ENCODE results near the gene CACNA1C.

Gene CACNA1C

DNA sequence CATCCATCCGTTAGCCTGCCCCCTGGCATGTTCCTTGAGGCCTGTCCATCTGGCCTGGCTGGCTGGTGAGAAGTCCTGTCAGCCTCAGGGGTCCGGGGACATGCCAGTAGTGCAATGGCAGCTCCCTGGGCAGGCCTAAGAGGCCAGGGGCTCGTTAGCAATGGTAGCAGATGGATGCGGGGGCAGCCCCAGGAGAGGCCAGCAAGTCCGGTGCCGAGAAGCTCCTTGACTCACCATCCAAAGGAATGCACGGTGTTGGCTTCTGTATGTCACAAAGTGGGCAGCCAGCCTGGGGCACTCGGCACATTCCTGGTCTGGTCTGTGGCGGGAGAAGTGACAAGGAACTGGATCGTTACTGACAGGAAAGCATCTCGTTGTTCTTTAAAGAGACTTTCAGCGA lies 319.9 kb downstream of the CACNA1C start:
- Histone ChIP-seq H3K36me3 (ENCODE audit: control insufficient read depth in 2 of 2, insufficient read depth in 2 of 2, low read length in 2 of 2) (no peaks in the 10 kb centered on the region), H3K4me1 (ENCODE audit: control insufficient read depth in 2 of 2, insufficient read depth in 2 of 2, low read length in 2 of 2) (no peaks in the 10 kb centered on the region)

DNA sequence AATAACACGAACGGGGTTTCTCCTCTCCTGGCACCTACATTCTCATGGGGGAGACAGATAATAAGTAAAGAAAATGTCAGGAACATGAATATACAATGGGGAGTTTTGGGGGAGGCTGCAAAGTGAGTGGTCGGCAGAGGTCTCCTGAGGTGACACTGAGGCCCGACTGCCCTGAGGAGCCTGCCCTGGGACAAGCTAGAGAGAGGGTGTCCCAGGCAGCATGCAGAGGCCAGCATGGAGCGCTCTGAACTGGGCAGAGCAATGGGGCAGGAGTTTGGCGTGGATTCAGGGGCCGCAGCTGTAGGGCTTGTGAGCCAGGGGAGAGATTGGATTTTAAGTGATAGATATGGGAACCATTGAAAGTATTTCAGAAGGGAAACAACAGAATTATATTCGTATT lies 320.5 kb downstream of the CACNA1C start:
- no peak overlapping the region for H3K9ac ChIP-seq (ENCODE audit: low read depth in 1 of 2, low read length in 2 of 2)
- no peaks in the 10 kb centered on the region for H3K9me3 ChIP-seq (ENCODE audit: control insufficient read depth in 2 of 2, low read length in 2 of 2)
- H3K4me3 ChIP-seq (ENCODE audit: low read length in 2 of 2): no peak overlapping the region
- H3K36me3 ChIP-seq (ENCODE audit: control insufficient read depth in 2 of 2, insufficient read depth in 2 of 2, low read length in 2 of 2): no peaks in the 10 kb centered on the region
- H3K4me1 ChIP-seq (ENCODE audit: control insufficient read depth in 2 of 2, insufficient read depth in 2 of 2, low read length in 2 of 2): no peaks in the 10 kb centered on the region
- H3K27ac ChIP-seq (ENCODE audit: low read depth in 2 of 2, low read length in 2 of 2): no peak overlapping the region
- H3K27me3 ChIP-seq (ENCODE audit: control insufficient read depth in 2 of 2, insufficient read depth in 2 of 2, low read length in 2 of 2): no peaks in the 10 kb centered on the region

More for the DNA sequence above, 319.9 kb downstream of the CACNA1C start:
- Histone ChIP-seq H3K27me3 (ENCODE audit: control insufficient read depth in 2 of 2, insufficient read depth in 2 of 2, low read length in 2 of 2) (no peaks in the 10 kb centered on the region), H3K4me3 (ENCODE audit: low read length in 2 of 2) (no peak overlapping the region), H3K9ac (ENCODE audit: low read depth in 1 of 2, low read length in 2 of 2) (no peak overlapping the region), H3K9me3 (ENCODE audit: control insufficient read depth in 2 of 2, low read length in 2 of 2) (no peaks in the 10 kb centered on the region), H3K27ac (ENCODE audit: low read depth in 2 of 2, low read length in 2 of 2) (no peak overlapping the region)

DNA sequence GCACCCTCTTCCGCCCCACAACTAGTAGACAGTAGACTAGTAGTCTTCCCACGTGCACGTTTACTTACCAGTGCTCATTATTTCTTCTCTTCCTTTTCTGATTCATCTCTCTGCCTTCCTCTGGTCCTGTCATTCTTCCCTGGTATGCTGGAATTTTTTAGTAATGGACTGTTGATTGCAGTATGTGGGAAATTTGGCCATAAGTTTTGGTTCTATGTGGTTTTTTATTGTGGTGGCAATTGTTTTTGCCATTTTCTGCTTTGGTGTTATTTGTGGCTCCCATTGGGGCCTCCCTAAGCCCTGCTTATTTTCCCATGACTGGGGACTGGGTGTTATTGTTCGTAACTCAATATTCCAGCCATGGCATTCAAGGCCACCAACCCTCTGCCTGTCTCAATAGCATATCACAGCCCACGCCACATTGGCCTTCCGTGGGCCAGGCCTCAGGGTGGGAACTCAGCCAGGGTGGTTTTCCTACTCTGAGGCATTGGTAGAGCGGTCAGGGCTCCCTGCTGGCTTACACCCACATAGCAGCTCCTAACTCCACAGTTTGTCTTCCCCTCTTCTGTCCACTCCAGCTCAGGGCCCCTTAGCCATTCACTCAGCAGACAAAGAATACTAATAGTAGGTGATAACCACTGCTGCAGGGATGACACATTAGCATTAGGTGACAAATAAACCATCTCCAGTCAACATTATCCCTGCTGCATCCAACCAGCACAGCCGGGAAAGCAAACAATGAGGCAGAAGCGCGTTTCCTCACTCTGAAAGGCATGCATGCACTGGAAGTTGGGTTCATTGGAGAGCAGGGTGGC lies 321.5 kb downstream of the CACNA1C start:
- Histone ChIP-seq H3K4me1 (ENCODE audit: control insufficient read depth in 2 of 2, insufficient read depth in 2 of 2, low read length in 2 of 2) (no peaks in the 10 kb centered on the region), H3K27ac (ENCODE audit: low read depth in 2 of 2, low read length in 2 of 2) (no peak overlapping the region), H3K27me3 (ENCODE audit: control insufficient read depth in 2 of 2, insufficient read depth in 2 of 2, low read length in 2 of 2) (no peaks in the 10 kb centered on the region), H3K9me3 (ENCODE audit: control insufficient read depth in 2 of 2, low read length in 2 of 2) (no peaks in the 10 kb centered on the region), H3K36me3 (ENCODE audit: control insufficient read depth in 2 of 2, insufficient read depth in 2 of 2, low read length in 2 of 2) (no peaks in the 10 kb centered on the region), H3K9ac (ENCODE audit: low read depth in 1 of 2, low read length in 2 of 2) (no peak overlapping the region), H3K4me3 (ENCODE audit: low read length in 2 of 2) (no peak overlapping the region)

DNA sequence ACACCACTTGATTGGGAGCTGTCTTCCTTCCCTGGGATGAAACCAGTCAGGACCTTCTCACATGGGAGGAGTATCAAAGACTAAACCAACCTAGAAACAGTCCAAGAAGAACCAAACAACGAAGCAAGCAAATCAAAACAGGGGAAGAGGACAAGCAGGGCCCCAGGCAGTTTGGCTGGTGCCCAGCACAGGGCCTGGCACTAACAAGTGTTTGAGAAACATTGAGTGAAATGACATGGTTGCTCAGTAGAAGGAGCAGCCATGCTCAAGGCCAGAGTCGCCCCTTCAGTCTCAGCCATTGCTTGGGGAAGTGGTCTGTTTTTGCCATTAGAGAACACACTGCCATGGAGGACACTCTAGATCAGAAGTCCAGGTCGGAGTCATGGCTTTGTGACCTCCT lies 323.1 kb downstream of the CACNA1C start:
- no peak overlapping the region for H3K9ac ChIP-seq (ENCODE audit: low read depth in 1 of 2, low read length in 2 of 2)
- H3K36me3 ChIP-seq (ENCODE audit: control insufficient read depth in 2 of 2, insufficient read depth in 2 of 2, low read length in 2 of 2): no peaks in the 10 kb centered on the region
- H3K27ac ChIP-seq (ENCODE audit: low read depth in 2 of 2, low read length in 2 of 2): no peak overlapping the region
- H3K9me3 ChIP-seq (ENCODE audit: control insufficient read depth in 2 of 2, low read length in 2 of 2): no peaks in the 10 kb centered on the region
- H3K27me3 ChIP-seq (ENCODE audit: control insufficient read depth in 2 of 2, insufficient read depth in 2 of 2, low read length in 2 of 2): no peaks in the 10 kb centered on the region
- no peak overlapping the region for H3K4me3 ChIP-seq (ENCODE audit: low read length in 2 of 2)
- no peaks in the 10 kb centered on the region for H3K4me1 ChIP-seq (ENCODE audit: control insufficient read depth in 2 of 2, insufficient read depth in 2 of 2, low read length in 2 of 2)

DNA sequence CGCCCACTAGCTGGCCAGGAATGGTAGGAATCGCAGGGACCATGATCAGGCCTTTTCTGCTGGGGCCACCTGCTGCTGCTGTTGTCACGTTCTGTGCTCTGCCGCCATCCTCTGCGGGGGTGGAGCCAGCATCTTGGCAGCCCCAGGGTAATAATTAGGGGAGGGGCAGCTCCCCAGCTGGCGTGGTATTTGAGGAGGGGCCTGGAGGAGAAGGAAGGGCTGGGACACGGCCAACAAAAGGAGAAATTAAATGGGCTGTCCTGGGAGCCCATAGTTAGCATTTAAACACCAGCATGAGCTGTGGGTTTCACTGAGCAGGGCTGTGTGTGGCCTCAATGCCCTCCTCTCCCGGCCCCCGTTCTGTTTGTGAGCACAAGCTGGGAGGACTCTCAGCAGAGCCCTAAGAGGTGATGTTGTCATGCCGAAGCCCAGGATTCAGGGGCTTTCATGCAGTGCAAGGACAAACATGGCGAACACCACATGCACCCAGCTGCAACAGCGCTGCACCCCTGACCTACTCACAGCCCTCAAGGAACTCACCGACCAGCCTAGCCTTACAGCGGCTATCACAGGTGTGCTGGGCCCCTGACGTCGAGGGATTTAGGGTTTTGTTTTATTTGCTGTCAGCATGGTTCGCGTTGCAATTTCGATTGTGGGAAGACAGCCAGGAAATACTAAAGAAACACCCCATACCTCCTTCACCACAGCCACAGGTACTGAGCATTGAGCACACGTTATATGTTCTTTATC lies 324.3 kb downstream of the CACNA1C start:
- H3K27me3 ChIP-seq (ENCODE audit: control insufficient read depth in 2 of 2, insufficient read depth in 2 of 2, low read length in 2 of 2): no peaks in the 10 kb centered on the region
- no peaks in the 10 kb centered on the region for H3K4me1 ChIP-seq (ENCODE audit: control insufficient read depth in 2 of 2, insufficient read depth in 2 of 2, low read length in 2 of 2)
- no peak overlapping the region for H3K27ac ChIP-seq (ENCODE audit: low read depth in 2 of 2, low read length in 2 of 2)
- no peak overlapping the region for H3K9ac ChIP-seq (ENCODE audit: low read depth in 1 of 2, low read length in 2 of 2)
- no peaks in the 10 kb centered on the region for H3K36me3 ChIP-seq (ENCODE audit: control insufficient read depth in 2 of 2, insufficient read depth in 2 of 2, low read length in 2 of 2)
- no peak overlapping the region for H3K4me3 ChIP-seq (ENCODE audit: low read length in 2 of 2)
- H3K9me3 ChIP-seq (ENCODE audit: control insufficient read depth in 2 of 2, low read length in 2 of 2): no peaks in the 10 kb centered on the region

DNA sequence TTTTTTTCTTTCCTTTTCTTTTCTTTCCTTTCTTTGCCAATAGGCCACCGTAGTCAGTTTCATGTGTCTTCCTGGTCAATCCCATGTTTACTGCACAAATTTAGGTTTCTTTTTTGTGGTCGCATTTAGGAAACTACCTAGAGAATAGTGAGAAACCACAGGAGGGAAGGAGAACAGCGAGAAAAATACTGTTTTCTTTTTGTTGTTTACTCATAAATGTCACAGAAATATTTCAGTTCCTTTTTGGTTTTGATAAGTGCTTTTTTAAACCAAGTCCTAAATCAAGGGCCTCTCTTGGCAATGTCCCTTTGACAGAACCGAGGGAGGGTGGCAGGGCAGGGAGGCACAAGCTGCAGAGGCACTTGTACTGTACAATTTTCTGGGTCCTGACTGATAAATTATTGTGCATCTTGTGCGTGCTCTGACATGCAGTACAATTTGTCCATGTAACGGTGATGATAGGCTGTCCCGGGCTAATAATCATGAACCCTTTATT lies 326.1 kb downstream of the CACNA1C start:
- Histone ChIP-seq H3K27me3 (ENCODE audit: control insufficient read depth in 2 of 2, insufficient read depth in 2 of 2, low read length in 2 of 2) (no peaks in the 10 kb centered on the region), H3K4me3 (ENCODE audit: low read length in 2 of 2) (no peak overlapping the region), H3K9me3 (ENCODE audit: control insufficient read depth in 2 of 2, low read length in 2 of 2) (no peaks in the 10 kb centered on the region), H3K36me3 (ENCODE audit: control insufficient read depth in 2 of 2, insufficient read depth in 2 of 2, low read length in 2 of 2) (no peaks in the 10 kb centered on the region), H3K4me1 (ENCODE audit: control insufficient read depth in 2 of 2, insufficient read depth in 2 of 2, low read length in 2 of 2) (peaks cover 3 to 10% of the 10 kb centered on the region in 2 donors), H3K27ac (ENCODE audit: low read depth in 2 of 2, low read length in 2 of 2) (no peak overlapping the region), H3K9ac (ENCODE audit: low read depth in 1 of 2, low read length in 2 of 2) (no peak overlapping the region)

DNA sequence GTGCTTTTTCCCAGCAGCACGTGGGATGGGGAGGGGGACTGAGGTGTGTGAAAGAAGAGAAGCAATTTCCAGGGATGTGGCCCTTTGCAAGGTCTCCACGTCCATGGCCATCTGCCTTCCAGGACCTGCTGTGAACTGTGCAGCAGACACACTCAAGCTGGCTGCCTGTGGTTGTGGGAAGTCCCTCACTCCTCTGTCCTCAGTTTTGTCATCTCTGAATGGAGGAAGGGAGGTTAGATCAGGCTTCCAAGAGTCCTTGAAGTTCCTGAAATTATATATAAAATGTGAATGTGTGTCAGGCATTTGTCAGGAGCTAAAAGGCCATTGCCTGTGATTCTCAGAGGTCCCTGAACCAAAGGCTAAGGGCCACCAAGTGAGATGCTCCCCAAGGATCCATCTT lies 328.2 kb downstream of the CACNA1C start:
- no peak overlapping the region for H3K9ac ChIP-seq (ENCODE audit: low read depth in 1 of 2, low read length in 2 of 2)
- no peak overlapping the region for H3K27ac ChIP-seq (ENCODE audit: low read depth in 2 of 2, low read length in 2 of 2)
- H3K36me3 ChIP-seq (ENCODE audit: control insufficient read depth in 2 of 2, insufficient read depth in 2 of 2, low read length in 2 of 2): no peaks in the 10 kb centered on the region
- H3K9me3 ChIP-seq (ENCODE audit: control insufficient read depth in 2 of 2, low read length in 2 of 2): no peaks in the 10 kb centered on the region
- no peaks in the 10 kb centered on the region for H3K27me3 ChIP-seq (ENCODE audit: control insufficient read depth in 2 of 2, insufficient read depth in 2 of 2, low read length in 2 of 2)
- peaks cover 3 to 11% of the 10 kb centered on the region in 2 donors for H3K4me1 ChIP-seq (ENCODE audit: control insufficient read depth in 2 of 2, insufficient read depth in 2 of 2, low read length in 2 of 2)
- H3K4me3 ChIP-seq (ENCODE audit: low read length in 2 of 2): no peak overlapping the region

DNA sequence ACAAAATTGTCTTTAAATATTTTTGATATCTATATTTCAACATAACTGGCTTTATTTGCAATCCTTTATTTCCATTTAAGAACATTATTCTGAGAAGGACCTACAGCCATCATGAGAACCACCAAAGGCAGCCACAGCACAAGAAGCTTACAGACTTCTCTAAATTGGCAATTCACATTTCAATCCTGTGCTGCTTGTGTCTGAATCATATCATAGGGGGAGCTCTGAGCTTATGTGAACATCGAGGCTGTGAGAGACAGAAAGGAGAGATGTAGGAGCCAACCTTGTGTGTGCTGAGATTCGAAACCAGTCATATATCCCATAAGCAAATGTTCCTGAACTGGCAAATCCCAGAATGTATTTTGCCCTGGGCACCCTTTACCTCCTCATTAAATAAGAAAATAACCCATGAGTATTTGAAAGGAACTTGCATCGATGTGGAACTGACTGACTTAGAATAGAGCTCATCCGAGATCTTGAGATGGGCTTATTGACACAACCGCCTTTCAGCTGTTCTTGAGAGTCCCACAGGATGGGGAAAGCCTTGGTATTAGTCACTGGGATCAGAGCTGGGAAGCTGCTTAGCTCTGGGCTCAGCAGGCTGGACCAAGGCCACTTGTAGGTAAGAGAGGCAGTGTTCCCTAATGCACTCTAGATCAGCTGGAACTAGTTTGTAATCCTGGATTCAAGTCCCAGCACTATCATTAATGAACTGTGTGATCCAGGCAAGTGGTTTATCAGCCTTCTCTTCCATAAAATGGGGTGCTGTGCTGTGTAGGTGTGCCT lies 329.8 kb downstream of the CACNA1C start:
- Histone ChIP-seq H3K4me1 (ENCODE audit: control insufficient read depth in 2 of 2, insufficient read depth in 2 of 2, low read length in 2 of 2) (peaks cover 3 to 11% of the 10 kb centered on the region in 2 donors), H3K4me3 (ENCODE audit: low read length in 2 of 2) (no peak overlapping the region), H3K9ac (ENCODE audit: low read depth in 1 of 2, low read length in 2 of 2) (no peak overlapping the region), H3K9me3 (ENCODE audit: control insufficient read depth in 2 of 2, low read length in 2 of 2) (no peaks in the 10 kb centered on the region), H3K27me3 (ENCODE audit: control insufficient read depth in 2 of 2, insufficient read depth in 2 of 2, low read length in 2 of 2) (no peaks in the 10 kb centered on the region), H3K27ac (ENCODE audit: low read depth in 2 of 2, low read length in 2 of 2) (no peak overlapping the region), H3K36me3 (ENCODE audit: control insufficient read depth in 2 of 2, insufficient read depth in 2 of 2, low read length in 2 of 2) (no peaks in the 10 kb centered on the region)

DNA sequence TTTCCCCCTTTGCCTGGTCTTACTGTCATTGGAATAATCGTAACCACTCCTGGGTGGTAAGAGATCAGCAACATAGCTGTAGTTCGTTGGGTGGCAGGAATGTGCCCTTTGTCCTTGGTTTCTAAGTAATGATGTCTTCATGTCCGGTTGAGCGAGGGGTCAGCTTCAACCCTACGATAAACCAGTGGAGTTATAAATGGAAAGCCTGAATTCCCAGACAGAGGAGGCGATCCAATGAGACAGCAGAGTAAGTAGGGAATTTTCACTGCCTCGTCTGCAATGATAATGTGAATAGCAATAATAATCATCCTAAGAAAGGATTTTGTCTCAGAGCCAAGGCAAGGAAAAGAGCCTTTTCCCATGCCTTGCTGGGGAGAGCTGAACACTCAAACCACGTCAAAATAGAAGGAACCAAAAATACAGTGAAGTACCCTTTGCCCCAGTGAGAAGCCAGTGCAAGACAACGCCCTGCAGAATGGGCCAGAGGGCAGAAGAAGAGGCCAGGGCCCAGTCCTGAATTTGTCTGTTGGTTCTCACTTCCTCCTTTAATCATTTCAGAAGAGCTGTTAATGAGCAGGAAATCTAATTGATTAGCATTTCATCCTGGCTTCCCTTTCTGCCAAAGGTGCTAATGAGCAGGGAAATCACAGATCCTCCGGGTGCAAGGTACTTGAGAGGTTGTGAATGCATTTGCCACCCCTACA lies 330.7 kb downstream of the CACNA1C start:
- H3K27me3 ChIP-seq (ENCODE audit: control insufficient read depth in 2 of 2, insufficient read depth in 2 of 2, low read length in 2 of 2): no peaks in the 10 kb centered on the region
- peaks cover 3 to 11% of the 10 kb centered on the region in 2 donors for H3K4me1 ChIP-seq (ENCODE audit: control insufficient read depth in 2 of 2, insufficient read depth in 2 of 2, low read length in 2 of 2)
- H3K36me3 ChIP-seq (ENCODE audit: control insufficient read depth in 2 of 2, insufficient read depth in 2 of 2, low read length in 2 of 2): no peaks in the 10 kb centered on the region
- H3K4me3 ChIP-seq (ENCODE audit: low read length in 2 of 2): no peak overlapping the region
- peak overlapping the region in 1 of 2 donors; percentile 11 for H3K27ac ChIP-seq (ENCODE audit: low read depth in 2 of 2, low read length in 2 of 2)
- no peak overlapping the region for H3K9ac ChIP-seq (ENCODE audit: low read depth in 1 of 2, low read length in 2 of 2)
- H3K9me3 ChIP-seq (ENCODE audit: control insufficient read depth in 2 of 2, low read length in 2 of 2): no peaks in the 10 kb centered on the region
